ENCODE measurements around the gene ACP3.

ACP3 gene

DNA sequence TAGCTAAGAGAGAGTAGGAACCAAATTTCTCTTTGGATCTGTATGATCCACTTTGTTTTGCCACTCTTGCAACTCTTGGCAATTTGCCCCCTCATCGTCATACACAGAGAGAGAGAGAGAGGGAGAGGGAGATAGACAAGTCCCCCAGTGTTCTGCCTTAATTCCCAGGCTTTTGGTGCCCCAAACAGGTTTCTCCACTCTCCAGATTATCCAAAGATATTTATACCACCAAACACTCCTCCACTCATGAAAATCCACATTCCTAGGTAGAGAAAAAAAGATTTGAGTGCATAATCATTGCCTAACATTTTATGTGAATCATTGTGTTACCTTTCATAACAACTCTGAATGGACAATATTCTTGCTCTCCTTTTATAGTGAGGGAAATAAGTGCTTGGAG lies 15.3 kb downstream of the ACP3 start:
- no peaks in the 10 kb centered on the region for H3K79me2 ChIP-seq (ENCODE audit: insufficient read depth, low read length)
- H3F3A ChIP-seq (ENCODE audit: insufficient read depth, low read length), result no peaks in the 10 kb centered on the region
- H3K27ac ChIP-seq (ENCODE audit: low read depth, low read length, poor library complexity, severe bottlenecking), result no peak overlapping the region
- no peaks in the 10 kb centered on the region; the same call in 1 of the 2 replicates for H3K27me3 ChIP-seq (ENCODE audit: insufficient read depth, low read length)
- H3K9me3 ChIP-seq (ENCODE audit: low read length), result no peaks in the 10 kb centered on the region
- H3K9me2 ChIP-seq (ENCODE audit: low read depth, low read length), result no peaks in the 10 kb centered on the region
- H2AFZ ChIP-seq (ENCODE audit: low read length), result no peak overlapping the region
- H3K4me1 ChIP-seq (ENCODE audit: insufficient read depth, low read length, severe bottlenecking), result no peaks in the 10 kb centered on the region
- no peaks in the 10 kb centered on the region for H4K20me1 ChIP-seq (ENCODE audit: insufficient read depth, low read length)
- no peak overlapping the region for H3K9ac ChIP-seq (ENCODE audit: low read length)
- no peak overlapping the region for H3K4me3 ChIP-seq (ENCODE audit: low read depth, low read length, poor library complexity, severe bottlenecking)
- no peak overlapping the region for H3K4me2 ChIP-seq (ENCODE audit: low read length)
- no peaks in the 10 kb centered on the region for H3K36me3 ChIP-seq (ENCODE audit: insufficient read depth, low read length)
- TF ChIP-seq, protein P1, sequence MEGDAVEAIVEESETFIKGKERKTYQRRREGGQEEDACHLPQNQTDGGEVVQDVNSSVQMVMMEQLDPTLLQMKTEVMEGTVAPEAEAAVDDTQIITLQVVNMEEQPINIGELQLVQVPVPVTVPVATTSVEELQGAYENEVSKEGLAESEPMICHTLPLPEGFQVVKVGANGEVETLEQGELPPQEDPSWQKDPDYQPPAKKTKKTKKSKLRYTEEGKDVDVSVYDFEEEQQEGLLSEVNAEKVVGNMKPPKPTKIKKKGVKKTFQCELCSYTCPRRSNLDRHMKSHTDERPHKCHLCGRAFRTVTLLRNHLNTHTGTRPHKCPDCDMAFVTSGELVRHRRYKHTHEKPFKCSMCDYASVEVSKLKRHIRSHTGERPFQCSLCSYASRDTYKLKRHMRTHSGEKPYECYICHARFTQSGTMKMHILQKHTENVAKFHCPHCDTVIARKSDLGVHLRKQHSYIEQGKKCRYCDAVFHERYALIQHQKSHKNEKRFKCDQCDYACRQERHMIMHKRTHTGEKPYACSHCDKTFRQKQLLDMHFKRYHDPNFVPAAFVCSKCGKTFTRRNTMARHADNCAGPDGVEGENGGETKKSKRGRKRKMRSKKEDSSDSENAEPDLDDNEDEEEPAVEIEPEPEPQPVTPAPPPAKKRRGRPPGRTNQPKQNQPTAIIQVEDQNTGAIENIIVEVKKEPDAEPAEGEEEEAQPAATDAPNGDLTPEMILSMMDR (IDR thresholded peaks at IDR 0.05; ENCODE audit: low read length), result no peak
- TF ChIP-seq EZH2 (IDR thresholded peaks at IDR 0.05; ENCODE audit: borderline replicate concordance, low read length), result no peak

DNA sequence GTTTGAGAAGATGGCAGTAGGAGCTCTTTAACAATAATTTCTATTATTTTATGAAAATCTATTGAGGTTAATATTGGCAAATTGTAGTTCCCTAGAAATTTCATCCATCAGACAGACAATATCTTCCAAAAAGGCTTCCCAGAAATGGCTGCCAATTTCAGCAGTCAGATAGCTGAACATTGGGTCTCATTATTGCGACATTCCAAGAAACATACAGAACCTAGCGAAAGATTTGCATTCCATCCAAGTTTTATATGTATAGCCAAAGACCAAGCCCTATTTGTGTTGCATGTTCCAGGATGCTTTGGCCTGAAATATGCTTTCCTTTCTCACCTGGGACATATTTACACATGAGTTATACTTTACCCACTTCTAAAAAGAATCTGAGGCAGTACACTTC lies 24.5 kb downstream of the ACP3 start:
- no peak overlapping the region for H3K4me2 ChIP-seq (ENCODE audit: low read length)
- no peak overlapping the region for H2AFZ ChIP-seq (ENCODE audit: low read length)
- no peak for TF ChIP-seq EZH2 (IDR thresholded peaks at IDR 0.05; ENCODE audit: borderline replicate concordance, low read length)
- TF ChIP-seq, protein P1 (IDR thresholded peaks at IDR 0.05; ENCODE audit: low read length), result no peak
- H3K9me2 ChIP-seq (ENCODE audit: low read depth, low read length), result no peaks in the 10 kb centered on the region
- no peaks in the 10 kb centered on the region for H3K27me3 ChIP-seq (ENCODE audit: insufficient read depth, low read length)
- H3K9me3 ChIP-seq (ENCODE audit: low read length), result no peaks in the 10 kb centered on the region
- no peaks in the 10 kb centered on the region for H3K4me1 ChIP-seq (ENCODE audit: insufficient read depth, low read length, severe bottlenecking)
- no peak overlapping the region for H3K9ac ChIP-seq (ENCODE audit: low read length)
- no peak overlapping the region for H3K27ac ChIP-seq (ENCODE audit: low read depth, low read length, poor library complexity, severe bottlenecking)
- H3K4me3 ChIP-seq (ENCODE audit: low read depth, low read length, poor library complexity, severe bottlenecking), result no peak overlapping the region
- no peaks in the 10 kb centered on the region for H3F3A ChIP-seq (ENCODE audit: insufficient read depth, low read length)
- no peaks in the 10 kb centered on the region for H4K20me1 ChIP-seq (ENCODE audit: insufficient read depth, low read length)
- no peaks in the 10 kb centered on the region for H3K79me2 ChIP-seq (ENCODE audit: insufficient read depth, low read length)
- H3K36me3 ChIP-seq (ENCODE audit: insufficient read depth, low read length), result no peaks in the 10 kb centered on the region

DNA sequence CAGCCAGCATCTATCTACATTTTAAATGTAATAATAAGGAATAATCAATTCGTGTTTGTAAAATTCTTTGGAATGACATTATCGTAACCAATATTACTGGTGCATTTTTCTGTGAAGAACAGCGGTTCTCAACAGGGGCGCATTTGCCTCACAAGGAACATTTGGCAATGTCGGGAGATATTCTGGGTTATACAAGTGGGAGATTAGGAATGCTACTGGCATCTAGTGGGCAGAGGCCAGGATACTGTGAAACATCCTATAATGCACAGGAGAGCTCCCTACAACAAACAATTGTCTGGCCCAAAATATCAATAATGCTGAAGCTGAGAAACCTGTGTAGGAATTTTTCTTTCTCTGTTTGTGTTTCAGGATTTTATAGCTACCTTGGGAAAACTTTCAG lies 25.0 kb downstream of the ACP3 start:
- Histone ChIP-seq H3K4me3 (ENCODE audit: low read depth, low read length, poor library complexity, severe bottlenecking) (no peak overlapping the region), H3K9me2 (ENCODE audit: low read depth, low read length) (no peaks in the 10 kb centered on the region), H3K9me3 (ENCODE audit: low read length) (no peaks in the 10 kb centered on the region), H3F3A (ENCODE audit: insufficient read depth, low read length) (no peaks in the 10 kb centered on the region), H3K4me1 (ENCODE audit: insufficient read depth, low read length, severe bottlenecking) (no peaks in the 10 kb centered on the region), H3K27me3 (ENCODE audit: insufficient read depth, low read length) (no peaks in the 10 kb centered on the region), H3K27ac (ENCODE audit: low read depth, low read length, poor library complexity, severe bottlenecking) (no peak overlapping the region), H2AFZ (ENCODE audit: low read length) (no peak overlapping the region), H3K36me3 (ENCODE audit: insufficient read depth, low read length) (no peaks in the 10 kb centered on the region), H3K4me2 (ENCODE audit: low read length) (no peak overlapping the region), H3K79me2 (ENCODE audit: insufficient read depth, low read length) (no peaks in the 10 kb centered on the region), H3K9ac (ENCODE audit: low read length) (no peak overlapping the region), H4K20me1 (ENCODE audit: insufficient read depth, low read length) (no peaks in the 10 kb centered on the region)
- no peak for TF ChIP-seq EZH2 (IDR thresholded peaks at IDR 0.05; ENCODE audit: borderline replicate concordance, low read length)
- TF ChIP-seq, protein P1 (IDR thresholded peaks at IDR 0.05; ENCODE audit: low read length), result no peak
